Fibroblast of the aortic adventitia (primary cell): ENCODE data around the gene TMEM179B. TPM values are rescaled to one million over a fixed set of nuclear protein-coding genes. Genes with fewer than 3 reads are reported as not detected.

Experiments
- DNase-seq: peaks from one replicate; pipeline ENCODE4 v3.0.0-alpha.2; 2010; ENCODE audit warnings: low read depth
- H3K4me3 ChIP-seq: 2 replicates; pipeline ENCODE4 v1.5.1; 2011; ENCODE audit warnings: low read depth, mild to moderate bottlenecking, control low read depth, low read length, moderate library complexity
- total RNA-seq: library from RNA; depleted of rRNA; stranded (reverse); fragments of >200 nt; gene quantifications from 2 replicates; pipeline ENCODE4 v1.2.3, GENCODE V29; 2012; ENCODE audit warnings: low replicate concordance
- TF ChIP-seq, protein P1 (sequence below): IDR thresholded peaks from 2 replicates; pipeline ENCODE4 v1.5.1; 2011; ENCODE audit warnings: mild to moderate bottlenecking, low read length, control low read depth, inconsistent platforms; ENCODE audit not compliant: insufficient read depth

The TMEM179B gene
- total RNA-seq, 1 donor: 39.4 TPM

DNA sequence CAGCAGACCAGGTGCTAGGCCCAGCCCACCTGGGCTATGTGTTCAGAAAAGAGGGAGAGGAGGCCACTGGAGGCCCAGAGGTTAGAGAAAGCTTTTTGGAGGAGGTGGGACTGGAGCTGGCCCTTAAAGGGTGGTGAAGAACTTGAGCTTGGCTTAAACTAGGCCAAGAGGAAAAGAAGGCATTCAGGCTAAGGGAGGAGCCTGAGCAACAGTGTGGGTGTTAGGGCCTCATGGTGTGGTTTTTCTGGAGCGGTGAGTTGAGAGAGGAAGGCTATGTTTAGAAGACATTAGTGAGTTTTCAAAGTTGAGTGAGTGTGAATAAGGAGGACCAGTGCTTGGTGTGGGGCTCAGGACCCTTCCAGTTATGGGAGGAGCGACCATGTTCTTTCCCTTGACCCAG, 9.8 kb upstream of the TMEM179B start:
- TF ChIP-seq, protein P1, sequence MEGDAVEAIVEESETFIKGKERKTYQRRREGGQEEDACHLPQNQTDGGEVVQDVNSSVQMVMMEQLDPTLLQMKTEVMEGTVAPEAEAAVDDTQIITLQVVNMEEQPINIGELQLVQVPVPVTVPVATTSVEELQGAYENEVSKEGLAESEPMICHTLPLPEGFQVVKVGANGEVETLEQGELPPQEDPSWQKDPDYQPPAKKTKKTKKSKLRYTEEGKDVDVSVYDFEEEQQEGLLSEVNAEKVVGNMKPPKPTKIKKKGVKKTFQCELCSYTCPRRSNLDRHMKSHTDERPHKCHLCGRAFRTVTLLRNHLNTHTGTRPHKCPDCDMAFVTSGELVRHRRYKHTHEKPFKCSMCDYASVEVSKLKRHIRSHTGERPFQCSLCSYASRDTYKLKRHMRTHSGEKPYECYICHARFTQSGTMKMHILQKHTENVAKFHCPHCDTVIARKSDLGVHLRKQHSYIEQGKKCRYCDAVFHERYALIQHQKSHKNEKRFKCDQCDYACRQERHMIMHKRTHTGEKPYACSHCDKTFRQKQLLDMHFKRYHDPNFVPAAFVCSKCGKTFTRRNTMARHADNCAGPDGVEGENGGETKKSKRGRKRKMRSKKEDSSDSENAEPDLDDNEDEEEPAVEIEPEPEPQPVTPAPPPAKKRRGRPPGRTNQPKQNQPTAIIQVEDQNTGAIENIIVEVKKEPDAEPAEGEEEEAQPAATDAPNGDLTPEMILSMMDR: no peak
- no peak for DNase-seq
- no peak overlapping the region for H3K4me3 ChIP-seq

DNA sequence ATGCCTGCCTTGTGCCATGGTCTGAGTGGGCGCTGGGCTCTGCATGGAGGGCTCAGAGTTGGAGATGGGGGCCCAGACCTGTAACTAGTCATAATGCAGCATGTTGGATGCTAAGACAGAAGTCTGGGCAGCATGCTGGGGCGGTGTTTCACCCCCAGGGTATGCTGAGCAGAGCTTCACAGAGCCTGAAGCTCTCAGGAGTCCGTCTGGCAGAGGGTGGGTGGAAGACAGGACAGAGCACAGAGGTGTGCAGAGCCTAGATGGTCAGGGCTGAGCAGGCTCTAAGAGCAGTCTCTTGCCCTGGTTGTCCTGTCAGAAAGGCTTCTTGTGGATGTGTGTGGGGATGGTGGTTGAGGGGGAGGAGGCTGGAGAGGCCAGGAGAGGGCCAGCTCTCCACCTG, 8.8 kb upstream of the TMEM179B start:
- H3K4me3 ChIP-seq: no peak overlapping the region
- TF ChIP-seq, protein P1: no peak
- DNase-seq: no peak

DNA sequence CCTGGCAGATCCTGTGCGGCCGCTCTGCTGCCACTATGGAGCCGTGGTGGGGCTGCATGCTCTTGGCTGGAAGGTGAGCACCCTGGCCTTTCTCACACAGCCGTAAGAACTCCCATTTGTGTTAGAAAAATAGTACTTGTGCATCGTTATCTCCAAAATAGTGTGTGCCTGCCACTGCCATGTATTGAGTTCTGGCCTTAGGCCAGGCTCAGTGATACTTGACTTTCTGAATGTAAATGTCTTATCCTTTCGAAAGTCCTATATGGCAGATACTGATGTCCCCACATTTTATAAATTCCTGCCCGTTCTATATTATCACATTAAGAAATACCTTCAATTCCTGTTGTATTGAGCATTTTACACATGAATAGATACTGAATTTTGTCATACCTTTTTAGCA, 4.4 kb upstream of the TMEM179B start:
- no peak for DNase-seq
- H3K4me3 ChIP-seq: no peak overlapping the region
- TF ChIP-seq, protein P1: no peak

DNA sequence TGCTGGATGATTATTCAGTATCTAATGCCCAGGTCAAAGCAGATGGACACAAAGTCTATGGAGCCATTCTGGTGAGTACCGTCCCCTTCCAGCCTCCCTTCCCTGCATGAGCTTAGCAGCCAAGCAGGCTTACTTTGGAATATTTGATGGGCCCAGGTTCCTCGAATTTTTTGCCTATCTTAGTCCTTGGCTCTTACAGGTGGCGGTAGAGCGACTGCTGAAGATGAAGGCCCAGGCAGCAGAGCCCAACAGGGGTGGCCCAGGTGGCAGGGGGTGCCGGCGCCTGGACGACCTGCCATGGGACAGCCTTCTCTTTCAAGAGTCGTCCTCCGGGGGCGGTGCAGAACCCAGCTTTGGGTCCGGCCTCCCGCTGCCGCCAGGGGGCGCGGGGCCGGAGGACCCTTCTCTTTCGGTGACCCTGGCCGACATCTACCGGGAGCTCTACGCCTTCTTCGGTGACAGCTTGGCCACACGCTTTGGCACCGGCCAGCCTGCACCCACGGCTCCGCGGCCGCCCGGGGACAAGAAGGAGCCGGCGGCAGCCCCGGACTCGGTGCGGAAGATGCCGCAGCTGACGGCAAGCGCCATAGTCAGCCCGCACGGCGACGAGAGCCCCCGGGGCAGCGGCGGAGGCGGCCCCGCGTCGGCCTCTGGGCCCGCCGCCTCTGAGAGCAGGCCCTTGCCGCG, 741 bp upstream of the TMEM179B start:
- TF ChIP-seq, protein P1: peak; percentile 99
- DNase-seq: peak; percentile 68
- peak overlapping the region; percentile 95 for H3K4me3 ChIP-seq

DNA sequence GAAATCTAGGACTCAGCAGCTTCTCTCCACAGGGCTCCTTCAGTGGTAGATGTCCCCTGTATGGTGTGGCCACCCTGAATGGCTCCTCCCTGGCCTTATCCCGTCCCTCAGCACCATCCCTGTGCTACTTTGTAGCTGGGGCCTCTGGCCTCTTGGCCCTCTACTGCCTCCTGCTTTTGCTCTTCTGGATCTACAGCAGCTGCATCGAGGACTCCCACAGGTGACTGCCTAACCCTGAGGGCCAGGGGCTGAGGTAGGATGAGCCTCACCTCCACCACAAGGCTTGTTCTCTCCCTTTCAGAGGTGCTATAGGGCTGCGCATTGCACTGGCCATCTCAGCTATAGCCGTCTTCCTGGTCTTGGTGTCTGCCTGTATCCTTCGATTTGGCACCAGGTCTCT, 1.8 kb downstream of the TMEM179B start:
- TF ChIP-seq, protein P1: no peak
- H3K4me3 ChIP-seq: no peak overlapping the region
- no peak for DNase-seq

DNA sequence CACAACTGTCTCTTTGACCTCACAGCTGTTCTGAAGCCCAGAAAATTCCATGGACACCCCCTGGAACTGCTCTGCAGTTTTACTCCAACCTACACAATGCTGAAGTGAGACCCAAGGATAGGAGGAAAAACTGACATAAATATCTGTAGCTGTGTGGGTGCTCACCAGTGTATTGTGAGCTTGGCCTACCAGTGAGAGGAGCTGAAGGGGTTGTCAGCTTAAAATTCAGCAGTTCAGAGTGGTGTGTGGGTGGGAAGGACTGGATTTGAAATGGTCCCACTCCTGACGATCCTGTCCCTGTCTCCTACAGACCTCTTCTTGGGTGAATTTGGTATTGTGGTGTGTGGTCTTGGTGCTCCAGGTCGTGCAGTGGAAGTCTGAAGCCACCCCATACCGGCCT, 2.4 kb downstream of the TMEM179B start:
- no peak overlapping the region for H3K4me3 ChIP-seq
- TF ChIP-seq, protein P1: no peak
- no peak for DNase-seq
